Fibroblast of upper back skin (primary cell): ENCODE results near the gene PRPH.
"Not testable (repeated sequence)": the region's sequence is repeated elsewhere in the genome, so short reads cannot be mapped to it uniquely, and the experiment has no call there.

ENCODE experiments used
- DNase-seq: peaks from one replicate; pipeline ENCODE4 v3.0.0-alpha.2; 2013

The PRPH gene

GRCh38 chr12:49295082-49295936 is at the start of gene PRPH:
Gene PRPH, plus strand, starts transcription at chr12:49295147. Its CDS starts 54 bp downstream, at chr12:49295201.
- DNase-seq: no peak

- DNase-seq: no peak
Observed at GRCh38 chr12:49251357-49251756, 43.6 kb upstream of the PRPH start.

GRCh38 chr12:49253033-49253623 is 41.8 kb upstream of the PRPH start:
- no peak for DNase-seq

DNA sequence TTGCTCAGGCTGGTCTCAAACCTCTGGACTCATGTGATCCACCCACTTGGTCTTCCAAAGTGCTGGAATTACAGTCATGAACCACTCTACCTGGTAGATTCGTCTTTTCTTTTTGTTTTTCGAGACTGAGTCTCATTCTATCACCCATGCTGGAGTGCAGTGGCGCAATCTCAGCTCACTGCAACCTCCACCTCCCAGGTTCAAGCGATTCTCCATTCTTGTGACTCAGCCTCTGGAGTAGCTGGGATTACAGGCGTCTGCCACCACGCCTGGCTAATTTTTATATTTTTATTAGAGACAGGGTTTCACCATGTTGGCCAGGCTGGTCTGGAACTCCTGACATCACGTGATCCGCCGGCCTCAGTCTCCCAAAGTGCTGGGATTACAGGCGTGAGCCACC is 39.5 kb upstream of the PRPH start:
- not testable (repeated sequence) for DNase-seq

- no peak for DNase-seq
Observed at GRCh38 chr12:49255857-49256637, 38.9 kb upstream of the PRPH start.

DNA sequence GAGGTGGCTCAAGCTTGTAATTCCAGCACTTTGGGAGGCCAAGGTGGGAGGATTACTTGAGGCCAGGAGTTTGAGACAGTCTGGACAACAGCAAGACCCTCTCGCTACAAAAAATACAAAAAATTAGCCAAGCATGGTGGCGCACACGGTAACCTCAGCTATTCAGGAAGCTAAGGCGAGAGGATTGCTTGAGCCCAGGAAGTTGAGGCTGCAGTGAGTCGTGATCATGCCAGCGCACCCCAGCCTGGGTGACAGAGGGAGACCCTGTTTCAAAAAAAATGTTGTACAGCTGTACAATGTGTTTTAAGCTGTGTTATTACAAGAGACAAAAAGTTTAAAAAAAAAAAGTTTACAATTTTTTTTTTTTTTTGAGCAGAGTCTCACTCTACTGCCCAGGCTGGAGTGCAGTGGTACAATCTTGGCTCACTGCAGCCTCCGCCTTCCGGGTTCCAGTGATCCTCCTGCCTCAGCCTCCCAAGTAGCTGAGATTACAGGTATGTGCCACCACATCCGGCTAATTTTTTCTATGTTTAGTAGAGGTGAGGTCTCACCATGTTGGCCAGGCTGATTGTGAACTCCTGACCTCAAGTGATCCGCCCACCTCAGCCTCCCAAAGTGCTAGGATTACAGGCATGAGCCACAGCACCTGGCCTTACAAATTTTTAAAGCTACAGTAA is 37.3 kb upstream of the PRPH start:
- DNase-seq: not testable (repeated sequence)

- DNase-seq: no peak
Observed at GRCh38 chr12:49259452-49259851, 35.5 kb upstream of the PRPH start.

GRCh38 chr12:49260166-49260565 is 34.8 kb upstream of the PRPH start:
- peak; percentile 77 for DNase-seq

DNA sequence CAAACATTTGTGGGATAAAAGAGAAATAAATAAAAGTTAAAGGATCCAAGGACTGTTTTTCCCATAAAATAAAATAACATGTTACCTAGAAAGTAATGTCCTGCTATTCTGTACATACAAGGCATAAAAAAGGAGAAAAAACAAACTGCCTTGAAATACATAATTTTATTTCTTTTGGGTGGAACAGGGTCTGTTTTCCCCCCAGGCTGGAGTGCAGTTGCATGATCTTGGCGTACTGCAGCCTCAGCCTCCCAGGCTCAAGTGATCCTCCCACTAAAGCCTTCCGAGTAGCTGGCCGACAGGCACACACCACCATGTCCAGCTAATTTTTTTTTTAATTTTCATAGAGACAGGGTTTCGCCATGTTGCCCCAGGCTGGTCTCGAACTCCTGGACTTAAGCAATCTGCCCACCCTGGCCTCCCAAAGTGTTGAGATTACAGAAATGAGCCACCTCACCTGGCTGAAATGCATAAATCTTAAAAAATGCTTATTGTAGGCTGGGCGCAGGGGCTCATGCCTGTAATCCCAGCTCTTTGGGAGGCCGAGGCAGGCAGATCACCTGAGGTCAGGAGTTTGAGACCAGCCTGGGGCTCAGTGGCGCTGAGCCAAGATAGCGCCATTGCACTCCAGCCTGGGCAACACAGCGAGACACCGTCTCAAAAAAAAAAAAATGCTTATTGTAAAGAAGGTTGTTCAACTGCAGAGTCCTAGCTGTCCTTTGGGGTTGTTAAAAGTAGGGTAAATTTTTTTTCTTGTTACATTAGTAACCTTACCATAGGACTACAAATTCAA is 34.2 kb upstream of the PRPH start:
- no peak for DNase-seq

GRCh38 chr12:49261721-49262120 is 33.2 kb upstream of the PRPH start:
- DNase-seq: peak; percentile 76

- DNase-seq: no peak
Observed at GRCh38 chr12:49263400-49263763, 31.6 kb upstream of the PRPH start.

DNA sequence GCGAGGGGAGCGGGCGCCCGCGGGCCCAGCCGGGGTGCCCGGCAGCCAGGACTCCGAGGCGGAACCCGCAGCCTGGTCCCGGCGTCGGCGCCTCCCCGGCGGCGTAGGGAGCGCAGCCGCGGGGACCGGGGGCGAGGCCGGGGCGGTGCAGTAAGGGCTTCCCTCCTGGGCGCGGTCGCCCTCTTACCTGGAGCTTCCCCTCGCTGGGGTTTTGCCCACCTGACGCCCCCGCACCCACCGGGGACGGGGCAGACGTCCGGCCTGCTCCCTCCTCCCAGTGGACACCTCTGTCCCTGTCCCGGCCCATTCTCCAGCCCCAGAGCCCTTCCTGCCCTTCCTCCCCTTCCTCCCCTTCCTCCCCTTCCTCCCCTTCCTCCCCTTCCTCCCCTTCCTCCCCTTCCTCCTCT is 30.5 kb upstream of the PRPH start:
- DNase-seq: no peak

- peak; percentile 94 for DNase-seq
Observed at GRCh38 chr12:49264873-49265792, 29.8 kb upstream of the PRPH start, which contains the start of gene TUBA1C. Gene TUBA1C, plus strand, starts transcription at chr12:49265082. Its CDS starts 100 bp downstream, at chr12:49265182.

GRCh38 chr12:49269191-49269590 is 25.8 kb upstream of the PRPH start:
- not testable (repeated sequence) for DNase-seq

DNA sequence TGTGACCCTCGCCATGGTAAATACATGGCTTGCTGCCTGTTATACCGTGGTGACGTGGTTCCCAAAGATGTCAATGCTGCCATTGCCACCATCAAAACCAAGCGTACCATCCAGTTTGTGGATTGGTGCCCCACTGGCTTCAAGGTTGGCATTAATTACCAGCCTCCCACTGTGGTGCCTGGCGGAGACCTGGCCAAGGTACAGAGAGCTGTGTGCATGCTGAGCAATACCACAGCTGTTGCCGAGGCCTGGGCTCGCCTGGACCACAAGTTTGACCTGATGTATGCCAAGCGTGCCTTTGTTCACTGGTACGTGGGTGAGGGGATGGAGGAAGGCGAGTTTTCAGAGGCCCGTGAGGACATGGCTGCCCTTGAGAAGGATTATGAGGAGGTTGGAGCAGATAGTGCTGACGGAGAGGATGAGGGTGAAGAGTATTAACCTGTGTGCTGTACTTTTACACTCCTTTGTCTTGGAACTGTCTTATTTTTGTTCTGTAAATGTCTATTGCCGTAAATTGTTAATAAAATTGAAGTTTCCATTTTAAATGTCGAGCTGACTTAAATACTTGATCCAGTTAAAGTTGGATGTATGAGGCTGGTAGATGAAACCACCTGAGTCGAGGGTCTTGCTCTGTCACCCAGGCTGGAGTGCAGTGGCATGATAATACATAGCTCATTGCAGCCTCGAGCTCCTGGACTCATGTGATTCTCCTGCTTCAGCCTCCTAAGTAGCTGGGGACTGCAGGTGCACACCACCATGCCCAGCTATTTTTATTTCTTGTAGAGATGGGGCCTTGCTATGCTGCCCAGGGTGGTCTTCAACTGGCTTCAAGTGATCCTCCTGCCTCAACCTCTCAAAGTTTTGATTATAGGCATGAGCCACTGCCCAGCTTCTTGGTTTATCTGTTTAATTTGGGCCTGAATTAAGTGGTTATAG is 21.9 kb upstream of the PRPH start:
- no peak for DNase-seq

DNA sequence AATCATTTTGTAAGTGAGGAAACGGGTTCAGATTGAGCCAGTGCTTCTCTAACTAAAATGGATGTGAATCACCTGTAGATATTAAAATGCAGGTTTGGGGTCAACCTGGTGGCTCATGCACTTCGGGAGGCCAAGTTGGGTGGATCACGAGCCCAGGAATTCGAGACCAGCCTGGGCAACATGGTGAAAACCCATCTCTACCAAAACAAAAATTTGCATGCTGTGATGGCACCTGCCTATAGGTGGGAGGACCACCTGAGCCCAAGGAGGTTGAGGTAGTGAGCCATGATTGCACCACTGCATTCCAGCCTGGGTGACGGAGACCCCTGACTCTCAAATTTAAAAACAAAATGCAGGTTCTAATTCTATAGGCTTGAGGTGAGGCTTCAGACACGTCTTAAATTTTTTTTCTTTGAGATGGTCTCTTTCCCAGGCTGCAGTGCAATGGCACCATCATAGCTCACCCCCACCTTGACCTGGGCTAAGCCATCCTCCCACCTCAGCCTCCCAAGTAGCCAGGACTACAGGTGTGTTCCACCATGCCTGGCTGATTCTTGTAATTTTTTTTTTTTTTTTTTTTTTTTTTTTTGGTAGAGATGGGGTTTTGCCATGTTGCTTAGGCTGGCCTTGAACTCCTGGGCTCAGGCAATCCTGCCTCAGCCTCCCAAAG is 21.1 kb upstream of the PRPH start:
- no peak for DNase-seq

- no peak for DNase-seq
Observed at GRCh38 chr12:49274396-49275069, 20.4 kb upstream of the PRPH start.
